ENCODE results near the gene SPAG7. TPM values are rescaled to one million over a fixed set of nuclear protein-coding genes. Genes with fewer than 3 reads are reported as not detected.

Gene SPAG7, protein sequence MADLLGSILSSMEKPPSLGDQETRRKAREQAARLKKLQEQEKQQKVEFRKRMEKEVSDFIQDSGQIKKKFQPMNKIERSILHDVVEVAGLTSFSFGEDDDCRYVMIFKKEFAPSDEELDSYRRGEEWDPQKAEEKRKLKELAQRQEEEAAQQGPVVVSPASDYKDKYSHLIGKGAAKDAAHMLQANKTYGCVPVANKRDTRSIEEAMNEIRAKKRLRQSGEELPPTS
- total RNA-seq (10 to 100 TPM; 34.8 to 62.3 (median 47.8) TPM), polyA plus RNA-seq (10 to 100 TPM; 73.6 to 89.1 (median 87.9) TPM)
- long read RNA-seq, donor 1, transcript SPAG7-201 (7 exons, 1,058 nt), result major isoform, 31 of 34 reads
- long read RNA-seq, donor 1, partial matches to known transcripts, result 0 of 34 reads
- long read RNA-seq, donor 1, other reads (novel, unspliced or antisense), result 0 of 34 reads
- long read RNA-seq, donor 2, transcript SPAG7-201 (7 exons, 1,058 nt), result major isoform, 17 of 22 reads
- long read RNA-seq, donor 2, partial matches to known transcripts, result 0 of 22 reads
- long read RNA-seq, donor 2, other reads (novel, unspliced or antisense), result 0 of 22 reads

- Histone ChIP-seq H3K4me3 (peak within 1 kb of the TSS; percentile 72 to 90 (median 84)), H3K27me3 (replicated peaks in 1 of 7) (no peaks in the 10 kb centered on the region), H3K4me1 (peaks cover 15 to 79% (median 38%) of the 10 kb centered on the region in 6 donors), H3K36me3 (peaks cover 0 to 64% (median 29%) of the 10 kb centered on the region in 6 donors), H3K9me3 (no peaks in the 10 kb centered on the region), H3K27ac (peak within 1 kb of the TSS; percentile 93 to 95 (median 94))
- intact Hi-C loops (cut with DNase I; ENCODE audit: low total_unique reads), result loop anchor here (2.0 kb wide), 1 partner anchor 27 kb away; the partner anchor contains the start of genes RNF167 and SLC25A11
- peak; percentile 93 to 98 (median 96) for TF ChIP-seq POLR2AphosphoS5 (IDR thresholded peaks at IDR 0.05)
- TF ChIP-seq, protein P1, sequence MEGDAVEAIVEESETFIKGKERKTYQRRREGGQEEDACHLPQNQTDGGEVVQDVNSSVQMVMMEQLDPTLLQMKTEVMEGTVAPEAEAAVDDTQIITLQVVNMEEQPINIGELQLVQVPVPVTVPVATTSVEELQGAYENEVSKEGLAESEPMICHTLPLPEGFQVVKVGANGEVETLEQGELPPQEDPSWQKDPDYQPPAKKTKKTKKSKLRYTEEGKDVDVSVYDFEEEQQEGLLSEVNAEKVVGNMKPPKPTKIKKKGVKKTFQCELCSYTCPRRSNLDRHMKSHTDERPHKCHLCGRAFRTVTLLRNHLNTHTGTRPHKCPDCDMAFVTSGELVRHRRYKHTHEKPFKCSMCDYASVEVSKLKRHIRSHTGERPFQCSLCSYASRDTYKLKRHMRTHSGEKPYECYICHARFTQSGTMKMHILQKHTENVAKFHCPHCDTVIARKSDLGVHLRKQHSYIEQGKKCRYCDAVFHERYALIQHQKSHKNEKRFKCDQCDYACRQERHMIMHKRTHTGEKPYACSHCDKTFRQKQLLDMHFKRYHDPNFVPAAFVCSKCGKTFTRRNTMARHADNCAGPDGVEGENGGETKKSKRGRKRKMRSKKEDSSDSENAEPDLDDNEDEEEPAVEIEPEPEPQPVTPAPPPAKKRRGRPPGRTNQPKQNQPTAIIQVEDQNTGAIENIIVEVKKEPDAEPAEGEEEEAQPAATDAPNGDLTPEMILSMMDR (IDR thresholded peaks at IDR 0.05 in 8 of 11, conservative IDR thresholded peaks at IDR 0.05 in 3 of 11), result peak in 3 of 11 experiments; percentile 8 to 23 (median 12)
- TF ChIP-seq POLR2A (IDR thresholded peaks at IDR 0.05), result peak in 2 of 3 donors; percentile 5 to 66
- peak; percentile 99 for DNase-seq
- WGBS, 5 donors, result 0 to 1% (median 1%) methylated on average over 57 to 66 of the region's 66 CpGs
Observed at GRCh38 chr17:4967539-4968485, at the start of gene SPAG7. SPAG7 (minus strand) TSS chr17:4967817; CDS start chr17:4967804, 13 bp downstream.

- no peak for TF ChIP-seq POLR2A (IDR thresholded peaks at IDR 0.05)
- TF ChIP-seq, protein P1 (IDR thresholded peaks at IDR 0.05 in 8 of 11, conservative IDR thresholded peaks at IDR 0.05 in 3 of 11), result no peak
- no peak for TF ChIP-seq POLR2AphosphoS5 (IDR thresholded peaks at IDR 0.05)
- peaks cover 0 to 100% (median 43%) of the 10 kb centered on the region in 6 donors for H3K36me3 ChIP-seq
- DNase-seq, result no peak
- H3K27me3 ChIP-seq (replicated peaks in 1 of 7), result no peaks in the 10 kb centered on the region
- intact Hi-C loops (cut with DNase I; ENCODE audit: low total_unique reads), result no loop called here
- no peak overlapping the region for H3K27ac ChIP-seq
- H3K4me1 ChIP-seq, result peaks cover 0 to 22% (median 7%) of the 10 kb centered on the region in 6 donors
- H3K9me3 ChIP-seq, result no peaks in the 10 kb centered on the region
- 86 to 100% (median 93%) methylated on average over 3 to 4 of the region's 4 CpGs for WGBS, 5 donors
- H3K4me3 ChIP-seq, result no peak overlapping the region
Observed at GRCh38 chr17:5014357-5014756, 46.7 kb upstream of the SPAG7 start.

- H3K27me3 ChIP-seq (replicated peaks in 1 of 7), result no peaks in the 10 kb centered on the region
- H3K36me3 ChIP-seq, result peaks cover 0 to 100% (median 61%) of the 10 kb centered on the region in 6 donors
- TF ChIP-seq, protein P1 (IDR thresholded peaks at IDR 0.05 in 8 of 11, conservative IDR thresholded peaks at IDR 0.05 in 3 of 11), result no peak
- H3K27ac ChIP-seq, result no peak overlapping the region
- no peak for DNase-seq
- H3K4me3 ChIP-seq, result no peak overlapping the region
- H3K4me1 ChIP-seq, result peaks cover 0 to 11% (median 6%) of the 10 kb centered on the region in 6 donors
- H3K9me3 ChIP-seq, result no peaks in the 10 kb centered on the region
- 63 to 84% (median 68%) methylated on average over 6 of the region's 6 CpGs for WGBS, 5 donors
- intact Hi-C loops (cut with DNase I; ENCODE audit: low total_unique reads), result no loop called here
Observed at GRCh38 chr17:5011928-5012327, 44.3 kb upstream of the SPAG7 start.

Data from spleen (tissue), 13 donors.